Measurements from ENCODE around the gene LEP. TPM values are rescaled to one million over a fixed set of nuclear protein-coding genes. Genes with fewer than 3 reads are reported as not detected.

Gene LEP
- total RNA-seq, 2 donors from 2014 or later: 0.75 TPM; not detected in 1

GRCh38 chr7:128209229-128210035, 31.6 kb upstream of the LEP start:
- intact Hi-C loops (cut with DNase I, micrococcal nuclease): loop anchor here (2.0 to 10.0 kb wide), 3 partner anchors 75 to 499 kb away; no protein-coding TSS in a partner anchor
- DNase-seq: peak; percentile 37 to 61
- peak; percentile 92 for ATAC-seq

DNA sequence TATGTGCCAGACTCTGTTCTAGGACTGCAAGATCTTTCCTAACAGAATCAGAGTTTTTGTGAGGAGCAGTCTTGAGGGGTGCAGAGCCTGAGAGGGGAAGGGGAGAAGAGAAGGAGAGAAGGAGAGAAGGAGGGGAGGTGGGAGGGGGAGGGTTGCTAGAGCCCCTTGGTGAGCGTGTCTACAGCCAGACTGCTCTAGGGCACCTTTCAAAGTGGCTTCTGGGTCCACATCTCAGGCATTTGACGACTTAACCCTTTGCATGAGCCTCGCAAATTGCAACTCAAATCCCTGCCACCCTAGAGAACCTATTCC, 31.1 kb upstream of the LEP start:
- intact Hi-C loops (cut with DNase I, micrococcal nuclease): loop anchor here in 1 of 2 donors (10.0 kb wide), 1 partner anchor 495 kb away; no protein-coding TSS in a partner anchor
- ATAC-seq (no peak), DNase-seq (no peak)

DNA sequence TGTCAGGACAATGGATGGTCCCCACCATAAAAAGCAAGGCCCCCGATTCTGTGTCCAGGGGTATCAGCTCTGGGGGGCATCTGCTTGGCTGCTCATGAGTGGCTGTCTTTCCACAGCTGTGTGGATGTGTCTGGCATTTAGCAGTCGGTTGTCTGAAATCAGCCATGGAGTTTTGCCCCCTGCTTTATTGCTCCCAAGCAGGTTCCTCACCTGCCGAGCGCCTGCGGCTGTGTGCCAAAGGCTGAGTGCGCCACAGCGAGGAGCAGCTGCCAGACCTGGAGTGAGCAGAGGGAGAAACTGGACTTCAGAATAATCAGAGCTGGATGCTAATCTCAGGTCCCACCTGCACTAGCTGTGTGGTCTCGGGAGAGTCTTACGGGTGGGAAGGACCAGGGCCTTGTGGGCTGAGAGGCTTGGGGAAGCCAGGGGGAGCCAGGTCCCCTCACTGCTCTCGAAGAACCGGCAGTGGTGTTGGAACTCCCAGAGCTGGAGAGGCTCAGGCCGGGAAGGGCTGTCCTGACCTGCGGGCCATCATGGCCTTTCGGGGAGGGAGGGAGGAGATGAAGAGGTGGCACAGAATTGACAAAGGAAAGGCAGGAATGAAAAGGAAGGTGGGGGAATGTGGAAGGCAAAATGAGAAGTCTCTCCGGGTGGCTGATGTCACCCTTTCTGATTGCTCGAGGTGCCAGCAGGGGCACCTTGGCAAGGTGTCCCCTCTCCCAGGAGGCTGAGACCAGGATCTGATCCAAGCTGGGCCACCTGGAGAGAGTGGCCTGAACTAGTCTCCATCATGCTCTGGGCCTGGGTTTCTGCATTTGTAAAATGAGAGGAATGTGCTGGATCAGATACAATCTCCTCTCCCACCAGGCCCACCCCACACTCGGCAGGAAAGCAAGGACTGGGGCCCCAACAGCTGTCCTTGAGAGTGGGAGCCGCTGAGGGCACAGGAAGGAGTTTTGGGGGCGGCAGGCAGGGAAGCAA, 30.2 kb upstream of the LEP start:
- DNase-seq (peak in 1 of 2 donors; percentile 12), ATAC-seq (peak; percentile 42)
- intact Hi-C loops (cut with DNase I, micrococcal nuclease): loop anchor here in 1 of 2 donors (10.0 kb wide), 1 partner anchor 496 kb away; no protein-coding TSS in a partner anchor

- intact Hi-C loops (cut with DNase I, micrococcal nuclease): loop anchor here in 1 of 2 donors (10.0 kb wide), 1 partner anchor 497 kb away; no protein-coding TSS in a partner anchor
- no peak for DNase-seq
Measured at GRCh38 chr7:128211626-128212025, 29.5 kb upstream of the LEP start.

DNA sequence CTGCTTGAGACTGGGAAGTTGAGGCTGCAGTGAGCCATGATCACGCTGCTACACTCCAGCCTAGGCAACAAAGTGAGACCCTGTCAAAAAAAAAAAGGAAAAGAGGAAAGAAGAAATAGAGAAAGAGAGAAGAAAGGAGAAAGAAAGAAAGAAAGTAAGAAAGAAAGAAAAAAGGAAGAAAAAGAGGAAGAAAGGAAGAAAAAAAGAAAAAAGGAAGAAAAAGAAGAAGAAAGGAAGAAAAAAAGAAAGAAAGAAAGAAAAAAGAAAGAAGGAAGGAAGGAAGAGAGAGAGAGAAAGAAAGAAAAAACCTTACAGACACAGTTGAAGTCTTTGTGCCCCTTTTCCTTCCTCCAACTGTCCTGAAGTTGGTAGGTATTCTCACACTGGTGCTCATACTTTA, 26.6 kb upstream of the LEP start:
- no peak for ATAC-seq
- DNase-seq: no peak
- intact Hi-C loops (cut with DNase I, micrococcal nuclease): loop anchor here in 1 of 2 donors (10.0 kb wide), 1 partner anchor 500 kb away; no protein-coding TSS in a partner anchor

More at GRCh38 chr7:128211626-128212025, 29.5 kb upstream of the LEP start:
- ATAC-seq: no peak

- DNase-seq (no peak), ATAC-seq (no peak)
- intact Hi-C loops (cut with DNase I, micrococcal nuclease): loop anchor here in 1 of 2 donors (10.0 kb wide), 1 partner anchor 500 kb away; no protein-coding TSS in a partner anchor
Measured at GRCh38 chr7:128215281-128215680, 25.8 kb upstream of the LEP start.

DNA sequence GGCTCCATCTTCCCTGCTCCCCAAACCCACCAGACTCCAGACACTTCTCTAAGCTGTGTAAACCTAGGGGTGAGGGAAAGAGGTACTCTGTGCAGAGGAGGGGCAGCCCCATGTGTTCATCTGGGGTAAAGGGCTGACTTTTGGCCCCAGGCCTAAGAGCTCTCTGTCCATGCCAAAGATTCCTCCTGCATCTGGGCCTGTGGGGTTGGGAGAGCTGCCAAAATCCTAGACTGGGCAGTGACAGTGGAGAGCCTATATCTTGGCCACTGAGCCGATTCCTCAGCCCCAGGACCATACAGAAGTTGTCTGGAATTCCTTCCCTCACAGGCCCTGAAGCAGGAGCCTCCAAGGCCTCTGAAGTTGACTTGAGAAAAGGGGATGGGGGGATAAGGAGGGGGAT, 25.3 kb upstream of the LEP start:
- ATAC-seq (no peak), DNase-seq (peak in 1 of 2 donors; percentile 8)
- intact Hi-C loops (cut with DNase I, micrococcal nuclease): loop anchor here in 1 of 2 donors (10.0 kb wide), 1 partner anchor 501 kb away; no protein-coding TSS in a partner anchor

GRCh38 chr7:128217030-128217805, 23.9 kb upstream of the LEP start:
- ATAC-seq (no peak), DNase-seq (peak in 1 of 2 donors; percentile 21)
- intact Hi-C loops (cut with DNase I, micrococcal nuclease): loop anchor here in 1 of 2 donors (10.0 kb wide), 1 partner anchor 502 kb away; no protein-coding TSS in a partner anchor

- intact Hi-C loops (cut with DNase I, micrococcal nuclease): loop anchor here in 1 of 2 donors (10.0 kb wide), 1 partner anchor 503 kb away; no protein-coding TSS in a partner anchor
- ATAC-seq (no peak), DNase-seq (no peak)
Measured at GRCh38 chr7:128217967-128218652, 23.0 kb upstream of the LEP start.

GRCh38 chr7:128219636-128220035, 21.4 kb upstream of the LEP start:
- ATAC-seq: no peak
- intact Hi-C loops (cut with DNase I, micrococcal nuclease): loop anchor here in 1 of 2 donors (10.0 kb wide), 1 partner anchor 505 kb away; no protein-coding TSS in a partner anchor

GRCh38 chr7:128221929-128222403, 19.1 kb upstream of the LEP start:
- intact Hi-C loops (cut with DNase I, micrococcal nuclease): no loop called here
- no peak for DNase-seq
- peak; percentile 28 for ATAC-seq

More at GRCh38 chr7:128219636-128220035, 21.4 kb upstream of the LEP start:
- no peak for DNase-seq

GRCh38 chr7:128226132-128226980, 14.7 kb upstream of the LEP start:
- no peak for ATAC-seq
- intact Hi-C loops (cut with DNase I, micrococcal nuclease): no loop called here
- DNase-seq: no peak

- ATAC-seq: no peak
- no peak for DNase-seq
- intact Hi-C loops (cut with DNase I, micrococcal nuclease): no loop called here
Measured at GRCh38 chr7:128227271-128227670, 13.8 kb upstream of the LEP start.

GRCh38 chr7:128231021-128231420, 10.1 kb upstream of the LEP start:
- intact Hi-C loops (cut with DNase I, micrococcal nuclease): no loop called here
- ATAC-seq: no peak
- DNase-seq: no peak

DNA sequence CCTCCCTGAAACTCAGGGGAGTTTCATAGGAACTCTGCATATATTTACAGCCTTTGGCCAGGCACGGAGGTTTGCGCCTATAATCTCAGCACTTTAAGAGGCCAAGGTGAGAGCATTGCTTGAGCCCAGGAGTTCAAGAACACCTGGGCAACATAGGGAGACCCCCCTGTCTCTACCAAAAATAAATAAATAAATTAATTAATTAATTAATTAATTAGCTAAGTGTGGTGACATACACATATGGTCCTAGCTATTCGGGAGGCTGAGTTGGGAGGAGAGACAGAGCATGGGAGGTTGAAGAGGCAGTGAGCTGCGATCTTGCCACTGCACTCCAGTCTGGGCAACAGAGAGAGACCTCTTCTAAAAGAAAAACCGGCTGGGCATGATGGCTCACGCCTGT, 9.4 kb upstream of the LEP start:
- ATAC-seq: no peak
- DNase-seq: no peak
- intact Hi-C loops (cut with DNase I, micrococcal nuclease): no loop called here

GRCh38 chr7:128233471-128233870, 7.6 kb upstream of the LEP start:
- DNase-seq (no peak), ATAC-seq (no peak)
- intact Hi-C loops (cut with DNase I, micrococcal nuclease): no loop called here
